Measurements from ENCODE around the gene SOWAHD. TPM values are rescaled to one million over a fixed set of nuclear protein-coding genes. Genes with fewer than 3 reads are reported as not detected.
"Not testable (repeated sequence)": the region's sequence is repeated elsewhere in the genome, so short reads cannot be mapped to it uniquely, and the experiment has no call there.

The SOWAHD gene
- total RNA-seq, 1 donor from 2014 or later, result not detected

DNA sequence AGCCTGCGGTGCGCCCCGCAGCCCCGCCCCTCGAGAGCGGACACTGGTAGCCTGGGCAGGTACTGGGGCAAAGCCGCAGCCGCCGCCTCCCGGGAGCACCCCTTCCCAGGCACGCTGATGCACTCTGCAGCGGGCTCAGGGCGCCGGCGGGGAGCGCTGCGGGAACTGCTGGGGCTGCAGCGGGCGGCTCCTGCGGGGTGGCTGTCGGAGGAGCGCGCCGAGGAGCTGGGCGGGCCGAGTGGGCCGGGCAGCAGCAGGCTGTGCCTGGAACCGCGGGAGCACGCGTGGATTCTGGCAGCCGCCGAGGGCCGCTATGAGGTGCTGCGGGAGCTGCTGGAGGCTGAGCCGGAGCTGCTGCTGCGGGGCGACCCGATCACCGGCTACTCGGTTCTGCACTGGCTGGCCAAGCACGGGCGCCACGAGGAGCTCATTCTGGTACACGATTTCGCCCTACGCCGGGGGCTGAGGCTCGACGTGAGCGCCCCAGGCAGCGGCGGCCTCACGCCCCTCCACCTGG is 401 bp downstream of the SOWAHD start:
- TF ChIP-seq, protein P1, sequence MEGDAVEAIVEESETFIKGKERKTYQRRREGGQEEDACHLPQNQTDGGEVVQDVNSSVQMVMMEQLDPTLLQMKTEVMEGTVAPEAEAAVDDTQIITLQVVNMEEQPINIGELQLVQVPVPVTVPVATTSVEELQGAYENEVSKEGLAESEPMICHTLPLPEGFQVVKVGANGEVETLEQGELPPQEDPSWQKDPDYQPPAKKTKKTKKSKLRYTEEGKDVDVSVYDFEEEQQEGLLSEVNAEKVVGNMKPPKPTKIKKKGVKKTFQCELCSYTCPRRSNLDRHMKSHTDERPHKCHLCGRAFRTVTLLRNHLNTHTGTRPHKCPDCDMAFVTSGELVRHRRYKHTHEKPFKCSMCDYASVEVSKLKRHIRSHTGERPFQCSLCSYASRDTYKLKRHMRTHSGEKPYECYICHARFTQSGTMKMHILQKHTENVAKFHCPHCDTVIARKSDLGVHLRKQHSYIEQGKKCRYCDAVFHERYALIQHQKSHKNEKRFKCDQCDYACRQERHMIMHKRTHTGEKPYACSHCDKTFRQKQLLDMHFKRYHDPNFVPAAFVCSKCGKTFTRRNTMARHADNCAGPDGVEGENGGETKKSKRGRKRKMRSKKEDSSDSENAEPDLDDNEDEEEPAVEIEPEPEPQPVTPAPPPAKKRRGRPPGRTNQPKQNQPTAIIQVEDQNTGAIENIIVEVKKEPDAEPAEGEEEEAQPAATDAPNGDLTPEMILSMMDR (conservative IDR thresholded peaks at IDR 0.05; ENCODE audit: low read depth, low read length), result no peak
- no peak for DNase-seq (ENCODE audit: low read depth)
- peak overlapping the region; percentile 52 for H3K4me3 ChIP-seq (ENCODE audit: low read depth, low read length)

DNA sequence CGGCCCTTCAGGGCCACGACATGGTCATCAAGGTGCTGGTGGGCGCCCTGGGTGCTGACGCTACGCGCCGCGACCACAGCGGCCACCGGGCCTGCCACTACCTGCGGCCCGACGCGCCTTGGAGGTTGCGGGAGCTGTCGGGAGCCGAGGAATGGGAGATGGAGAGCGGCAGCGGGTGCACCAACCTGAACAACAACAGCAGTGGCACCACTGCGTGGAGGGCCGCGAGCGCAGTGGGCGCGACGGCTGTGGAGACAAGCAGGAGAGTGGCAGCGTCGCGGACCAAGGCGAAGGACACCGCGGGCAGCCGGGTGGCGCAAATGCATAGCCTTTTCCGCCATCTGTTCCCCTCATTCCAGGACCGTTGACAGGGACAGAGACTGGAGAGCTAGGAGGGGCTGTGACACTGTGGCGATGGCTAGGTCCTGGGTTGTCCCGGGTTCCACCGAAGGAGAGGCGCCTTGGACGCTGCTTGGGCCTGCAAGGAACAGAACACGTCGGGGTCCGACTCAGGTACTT is 919 bp downstream of the SOWAHD start:
- peak overlapping the region; percentile 52 for H3K4me3 ChIP-seq (ENCODE audit: low read depth, low read length)
- TF ChIP-seq, protein P1 (conservative IDR thresholded peaks at IDR 0.05; ENCODE audit: low read depth, low read length), result no peak
- DNase-seq (ENCODE audit: low read depth), result no peak

DNA sequence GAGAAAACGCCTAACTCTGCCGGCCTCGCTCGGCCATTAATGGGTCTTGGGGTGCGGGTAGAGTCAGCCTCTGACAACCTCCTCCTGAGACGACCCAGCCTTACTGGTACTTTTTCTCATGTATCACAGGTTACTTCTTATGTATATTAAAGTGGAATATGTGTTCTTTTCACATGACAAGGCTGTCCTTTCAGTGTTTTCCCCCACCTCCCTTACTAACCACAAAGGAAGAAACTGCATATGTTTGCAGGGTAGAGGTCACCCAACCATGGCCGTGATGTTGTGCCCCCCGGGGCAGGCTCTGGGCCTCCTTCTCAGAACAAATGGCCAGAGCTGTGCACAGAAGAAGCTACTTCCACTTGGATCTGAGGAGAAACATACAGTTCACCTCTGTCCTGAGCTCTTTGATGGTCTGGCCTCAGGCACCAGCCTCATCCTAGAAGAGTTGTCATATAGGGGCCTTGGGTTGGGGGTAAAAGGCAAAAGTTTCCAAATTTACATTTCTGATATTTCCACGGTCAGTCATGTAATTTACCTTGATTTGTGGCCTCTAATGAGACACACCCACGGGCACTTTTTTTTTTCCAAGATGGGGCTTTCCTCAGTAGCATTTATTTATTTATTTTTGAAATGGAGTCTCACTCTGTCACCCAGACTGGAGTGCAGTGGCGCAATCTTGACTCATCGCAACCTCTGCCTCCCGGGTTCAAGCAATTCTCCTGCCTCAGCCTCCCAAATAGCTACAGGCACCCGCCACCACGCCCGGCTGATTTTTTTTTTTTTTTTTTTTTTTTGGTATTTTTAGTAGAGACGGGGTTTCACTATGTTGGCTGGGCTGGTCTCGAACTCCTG is 1.9 kb downstream of the SOWAHD start:
- H3K4me3 ChIP-seq (ENCODE audit: low read depth, low read length), result no peak overlapping the region
- no peak for DNase-seq (ENCODE audit: low read depth)
- TF ChIP-seq, protein P1 (conservative IDR thresholded peaks at IDR 0.05; ENCODE audit: low read depth, low read length), result no peak

GRCh38 chrX:119762718-119763117 is 4.3 kb downstream of the SOWAHD start:
- no peak for DNase-seq (ENCODE audit: low read depth)
- H3K4me3 ChIP-seq (ENCODE audit: low read depth, low read length), result no peak overlapping the region
- TF ChIP-seq, protein P1 (conservative IDR thresholded peaks at IDR 0.05; ENCODE audit: low read depth, low read length), result no peak

DNA sequence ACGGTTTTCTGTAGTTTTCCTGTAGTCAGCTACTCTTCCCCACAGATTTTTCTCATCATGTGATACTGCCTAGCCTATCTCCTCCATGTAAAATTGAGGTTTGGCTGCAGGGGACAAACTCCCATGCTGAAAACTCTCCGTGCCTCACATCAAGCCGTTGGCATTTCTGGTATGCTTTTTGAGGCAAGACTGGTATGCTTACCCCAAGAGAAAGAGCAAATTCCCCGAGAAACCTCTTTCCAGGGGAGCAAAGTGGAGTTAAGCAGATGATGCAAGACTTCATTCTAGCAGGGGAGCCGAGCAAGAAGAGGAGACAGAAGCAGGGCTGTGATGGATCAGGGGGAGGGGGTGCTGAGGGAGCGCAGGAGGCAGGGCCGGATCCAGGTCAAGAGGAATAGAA is 4.8 kb downstream of the SOWAHD start:
- peak; percentile 37 for DNase-seq (ENCODE audit: low read depth)
- TF ChIP-seq, protein P1 (conservative IDR thresholded peaks at IDR 0.05; ENCODE audit: low read depth, low read length), result no peak
- no peak overlapping the region for H3K4me3 ChIP-seq (ENCODE audit: low read depth, low read length)

DNA sequence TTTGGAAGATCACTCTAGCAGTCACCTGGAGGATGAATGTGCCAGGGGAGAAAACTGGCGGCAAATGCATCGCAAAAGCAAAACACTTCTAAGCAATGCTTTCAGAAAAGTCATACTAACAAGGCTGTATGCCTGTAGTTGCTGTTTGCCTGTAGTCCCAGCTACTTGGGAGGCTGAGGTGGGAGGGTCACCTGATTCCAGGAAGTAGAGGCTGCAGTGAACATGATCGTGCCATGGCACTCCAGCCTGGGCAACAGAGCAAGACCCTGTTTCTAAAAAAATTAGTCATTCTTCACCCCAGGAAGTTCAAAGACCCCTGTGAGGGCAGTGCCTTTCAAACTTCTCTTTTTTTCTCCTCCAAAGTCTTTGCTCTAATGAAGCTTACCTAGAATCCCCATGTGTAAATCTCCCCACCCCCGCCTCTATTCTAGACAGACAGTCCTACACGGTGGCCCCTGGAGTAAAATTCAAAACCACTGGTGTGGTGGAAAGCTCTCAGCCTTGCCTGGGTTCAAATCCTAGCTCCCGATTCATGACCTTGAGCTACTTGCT is 5.5 kb downstream of the SOWAHD start:
- DNase-seq (ENCODE audit: low read depth), result no peak
- no peak overlapping the region for H3K4me3 ChIP-seq (ENCODE audit: low read depth, low read length)
- TF ChIP-seq, protein P1 (conservative IDR thresholded peaks at IDR 0.05; ENCODE audit: low read depth, low read length), result no peak

DNA sequence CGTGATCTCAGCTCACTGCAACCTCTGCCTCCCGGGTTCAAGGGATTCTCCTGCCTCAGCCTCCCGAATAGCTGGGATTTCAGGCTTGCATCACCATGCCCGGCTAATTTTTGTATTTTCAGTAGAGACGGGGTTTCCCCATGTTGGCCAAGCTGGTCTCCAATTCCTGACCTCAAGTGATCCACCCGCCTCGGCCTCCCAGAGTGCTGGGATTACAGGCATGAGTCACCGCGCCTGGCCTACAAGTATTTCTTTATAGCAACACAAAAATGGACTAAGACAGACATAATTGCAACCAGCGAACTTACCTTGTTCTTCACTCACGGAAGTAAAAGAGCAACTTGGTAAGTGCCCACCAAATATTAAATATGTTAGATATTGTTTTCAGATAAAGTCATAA is 10.0 kb downstream of the SOWAHD start:
- DNase-seq (ENCODE audit: low read depth); H3K4me3 ChIP-seq (ENCODE audit: low read depth, low read length): not testable (repeated sequence)

GRCh38 chrX:119769388-119769787 is 11.0 kb downstream of the SOWAHD start:
- H3K4me3 ChIP-seq (ENCODE audit: low read depth, low read length); DNase-seq (ENCODE audit: low read depth): not testable (repeated sequence)
